ENCODE data around the gene MRFAP1. TPM values are rescaled to one million over a fixed set of nuclear protein-coding genes. Genes with fewer than 3 reads are reported as not detected.

The MRFAP1 gene
- total RNA-seq, 1 donor from 2014 or later, result 166 TPM

- TF ChIP-seq POLR2A (IDR thresholded peaks at IDR 0.05) (no peak), CTCF (IDR thresholded peaks at IDR 0.05) (no peak), POLR2AphosphoS5 (IDR thresholded peaks at IDR 0.05; ENCODE audit: insufficient read depth in 1 of 2, low read depth in 1 of 2) (no peak)
- H3K9me3 ChIP-seq, result no peaks in the 10 kb centered on the region
- no peak overlapping the region for H3K27ac ChIP-seq
- H3K27me3 ChIP-seq, result no peaks in the 10 kb centered on the region
- peaks cover 0 to 57% of the 10 kb centered on the region in 2 donors for H3K36me3 ChIP-seq
- intact Hi-C loops (cut with DNase I), result no loop called here
- no peak overlapping the region for H3K4me3 ChIP-seq
- H3K4me1 ChIP-seq, result no peaks in the 10 kb centered on the region
- DNase-seq (ENCODE audit: extremely low spot score in 2 of 2), result no peak
These were observed 41.8 kb upstream of the MRFAP1 start for GRCh38 chr4:6598641-6599040.

GRCh38 chr4:6601661-6602250, 38.7 kb upstream of the MRFAP1 start:
- no peaks in the 10 kb centered on the region for H3K4me1 ChIP-seq
- TF ChIP-seq POLR2AphosphoS5 (IDR thresholded peaks at IDR 0.05; ENCODE audit: insufficient read depth in 1 of 2, low read depth in 1 of 2) (no peak), CTCF (IDR thresholded peaks at IDR 0.05) (no peak), POLR2A (IDR thresholded peaks at IDR 0.05) (no peak)
- H3K9me3 ChIP-seq, result no peaks in the 10 kb centered on the region
- H3K27me3 ChIP-seq, result no peaks in the 10 kb centered on the region
- intact Hi-C loops (cut with DNase I), result no loop called here
- H3K4me3 ChIP-seq, result no peak overlapping the region
- DNase-seq (ENCODE audit: extremely low spot score in 2 of 2), result no peak
- H3K27ac ChIP-seq, result no peak overlapping the region
- peaks cover 0 to 72% of the 10 kb centered on the region in 2 donors for H3K36me3 ChIP-seq

- Histone ChIP-seq H3K4me3 (no peak overlapping the region), H3K27ac (no peak overlapping the region), H3K9me3 (no peaks in the 10 kb centered on the region), H3K4me1 (no peaks in the 10 kb centered on the region), H3K27me3 (no peaks in the 10 kb centered on the region), H3K36me3 (peaks cover 0 to 72% of the 10 kb centered on the region in 2 donors)
- DNase-seq (ENCODE audit: extremely low spot score in 2 of 2), result no peak
- intact Hi-C loops (cut with DNase I), result no loop called here
- TF ChIP-seq POLR2A (IDR thresholded peaks at IDR 0.05), result no peak
- no peak for TF ChIP-seq POLR2AphosphoS5 (IDR thresholded peaks at IDR 0.05; ENCODE audit: insufficient read depth in 1 of 2, low read depth in 1 of 2)
- no peak for TF ChIP-seq CTCF (IDR thresholded peaks at IDR 0.05)
These were observed 38.2 kb upstream of the MRFAP1 start for GRCh38 chr4:6602289-6602688.

- Histone ChIP-seq H3K4me3 (no peak overlapping the region), H3K27me3 (no peaks in the 10 kb centered on the region), H3K9me3 (no peaks in the 10 kb centered on the region), H3K36me3 (peaks cover 0 to 68% of the 10 kb centered on the region in 2 donors), H3K27ac (no peak overlapping the region), H3K4me1 (no peaks in the 10 kb centered on the region)
- DNase-seq (ENCODE audit: extremely low spot score in 2 of 2), result no peak
- TF ChIP-seq CTCF (IDR thresholded peaks at IDR 0.05) (no peak), POLR2AphosphoS5 (IDR thresholded peaks at IDR 0.05; ENCODE audit: insufficient read depth in 1 of 2, low read depth in 1 of 2) (no peak), POLR2A (IDR thresholded peaks at IDR 0.05) (no peak)
- intact Hi-C loops (cut with DNase I), result no loop called here
These were observed 37.4 kb upstream of the MRFAP1 start for GRCh38 chr4:6603128-6603527.

GRCh38 chr4:6605114-6605513, 35.4 kb upstream of the MRFAP1 start:
- H3K27ac ChIP-seq, result no peak overlapping the region
- H3K4me3 ChIP-seq, result no peak overlapping the region
- TF ChIP-seq CTCF (IDR thresholded peaks at IDR 0.05), result no peak
- H3K4me1 ChIP-seq, result no peaks in the 10 kb centered on the region
- H3K27me3 ChIP-seq, result no peaks in the 10 kb centered on the region
- intact Hi-C loops (cut with DNase I), result no loop called here
- H3K9me3 ChIP-seq, result no peaks in the 10 kb centered on the region
- no peak for DNase-seq (ENCODE audit: extremely low spot score in 2 of 2)
- H3K36me3 ChIP-seq, result peaks cover 0 to 67% of the 10 kb centered on the region in 2 donors
